Activated CD4-positive, alpha-beta memory T cell treated with anti-CD3 and anti-CD28 coated beads, Interleukin-2, amount 10 ng/mL, durations not matched to agents 7 days and 5 days (primary cell): ENCODE data around the gene APC2. TPM values are rescaled to one million over a fixed set of nuclear protein-coding genes. Genes with fewer than 3 reads are reported as not detected.

ENCODE experiments used
- CTCF ChIA-PET: fragments of 350-600 bp; sonication (Branson Sonifier 250); formaldehyde crosslinking; loops from one replicate; lab custom pipeline; 2021; ENCODE audit warnings: antibody characterized with exemption, inconsistent platforms; lab: Charles Lee
- POLR2A ChIA-PET: fragments of 350-600 bp; sonication (Branson Sonifier 250); formaldehyde crosslinking; loops from one replicate; lab custom pipeline; 2021; ENCODE audit warnings: antibody characterized with exemption; lab: Charles Lee
- DNase-seq: peaks from one replicate; pipeline ENCODE4 v3.0.0-alpha.2; 2020
- H3K27ac Mint-ChIP-seq: one replicate; pipeline ENCODE4 v1.8.0; 2021; ENCODE audit warnings: mild to moderate bottlenecking, mixed read lengths
- H3K27me3 Mint-ChIP-seq: one replicate; pipeline ENCODE4 v1.8.0; 2021; ENCODE audit warnings: mixed read lengths
- H3K36me3 Mint-ChIP-seq: one replicate; pipeline ENCODE4 v1.8.0; 2021; ENCODE audit warnings: low read depth, mixed read lengths
- H3K4me1 Mint-ChIP-seq: one replicate; pipeline ENCODE4 v1.8.0; 2021; ENCODE audit warnings: mixed read lengths
- H3K4me3 Mint-ChIP-seq: one replicate; pipeline ENCODE4 v1.8.0; 2021; ENCODE audit warnings: mild to moderate bottlenecking, mixed read lengths
- H3K9me3 Mint-ChIP-seq: one replicate; pipeline ENCODE4 v1.8.0; 2021; ENCODE audit warnings: mixed read lengths
- total RNA-seq, 2 experiments: library from RNA; stranded (reverse); gene quantifications; one replicate each; pipeline ENCODE4 v1.2.3, GENCODE V29; 2021

The APC2 gene
- total RNA-seq, 2 experiments from 2014 or later = 0.03 TPM; not detected in 1

- Mint-ChIP-seq H3K9me3 (no peaks in the 10 kb centered on the region), H3K27me3 (no peaks in the 10 kb centered on the region), H3K27ac (no peak overlapping the region), H3K4me3 (no peak overlapping the region), H3K36me3 (peaks cover 35% of the 10 kb centered on the region), H3K4me1 (no peaks in the 10 kb centered on the region)
- ChIA-PET CTCF (no interaction called here), POLR2A (interaction anchor here (1.3 kb wide), 2 partner anchors 12 to 15 kb away, joined by 4 to 5 read pairs; no protein-coding TSS in a partner anchor)
- DNase-seq = no peak
Observed at GRCh38 chr19:1428738-1429391, 21.1 kb upstream of the APC2 start.

GRCh38 chr19:1429750-1430149, 20.2 kb upstream of the APC2 start:
- H3K27ac Mint-ChIP-seq = no peak overlapping the region
- DNase-seq = no peak
- ChIA-PET CTCF (no interaction called here), POLR2A (interaction anchor here (1.3 kb wide), 2 partner anchors 13 to 16 kb away, joined by 4 to 5 read pairs; no protein-coding TSS in a partner anchor)
- H3K27me3 Mint-ChIP-seq = no peaks in the 10 kb centered on the region
- H3K4me1 Mint-ChIP-seq = no peaks in the 10 kb centered on the region
- no peak overlapping the region for H3K4me3 Mint-ChIP-seq
- H3K36me3 Mint-ChIP-seq = peaks cover 33% of the 10 kb centered on the region
- no peaks in the 10 kb centered on the region for H3K9me3 Mint-ChIP-seq

GRCh38 chr19:1430246-1430645, 19.7 kb upstream of the APC2 start:
- Mint-ChIP-seq H3K27me3 (no peaks in the 10 kb centered on the region), H3K27ac (no peak overlapping the region), H3K4me1 (no peaks in the 10 kb centered on the region), H3K36me3 (peaks cover 31% of the 10 kb centered on the region), H3K4me3 (no peak overlapping the region), H3K9me3 (no peaks in the 10 kb centered on the region)
- CTCF ChIA-PET = no interaction called here
- DNase-seq = no peak
- POLR2A ChIA-PET = no interaction called here

GRCh38 chr19:1431759-1432506, 18.0 kb upstream of the APC2 start:
- no peaks in the 10 kb centered on the region for H3K27me3 Mint-ChIP-seq
- H3K9me3 Mint-ChIP-seq = no peaks in the 10 kb centered on the region
- CTCF ChIA-PET = no interaction called here
- POLR2A ChIA-PET = no interaction called here
- peaks cover 25% of the 10 kb centered on the region for H3K36me3 Mint-ChIP-seq
- H3K4me1 Mint-ChIP-seq = no peaks in the 10 kb centered on the region
- H3K27ac Mint-ChIP-seq = no peak overlapping the region
- no peak overlapping the region for H3K4me3 Mint-ChIP-seq
- no peak for DNase-seq

- no peak for DNase-seq
- CTCF ChIA-PET = no interaction called here
- POLR2A ChIA-PET = no interaction called here
- Mint-ChIP-seq H3K4me1 (peaks cover under 1% of the 10 kb centered on the region), H3K36me3 (peaks cover 24% of the 10 kb centered on the region), H3K4me3 (no peak overlapping the region), H3K27ac (no peak overlapping the region), H3K9me3 (no peaks in the 10 kb centered on the region), H3K27me3 (no peaks in the 10 kb centered on the region)
Observed at GRCh38 chr19:1432507-1432887, 17.4 kb upstream of the APC2 start.

- POLR2A ChIA-PET = no interaction called here
- Mint-ChIP-seq H3K36me3 (peaks cover 27% of the 10 kb centered on the region), H3K4me3 (no peak overlapping the region), H3K4me1 (peaks cover 9% of the 10 kb centered on the region), H3K27me3 (no peaks in the 10 kb centered on the region), H3K9me3 (no peaks in the 10 kb centered on the region), H3K27ac (no peak overlapping the region)
- no peak for DNase-seq
- CTCF ChIA-PET = no interaction called here
Observed at GRCh38 chr19:1433119-1434039, 16.5 kb upstream of the APC2 start.

GRCh38 chr19:1434040-1434366, 15.9 kb upstream of the APC2 start:
- ChIA-PET CTCF (interaction anchor here (0.6 kb wide), 1 partner anchor 732 kb away, joined by 3 read pairs; no protein-coding TSS in a partner anchor), POLR2A (no interaction called here)
- Mint-ChIP-seq H3K9me3 (no peaks in the 10 kb centered on the region), H3K27ac (no peak overlapping the region), H3K4me1 (peaks cover 9% of the 10 kb centered on the region), H3K27me3 (no peaks in the 10 kb centered on the region), H3K36me3 (peaks cover 30% of the 10 kb centered on the region), H3K4me3 (no peak overlapping the region)
- no peak for DNase-seq

GRCh38 chr19:1434577-1435060, 15.3 kb upstream of the APC2 start:
- ChIA-PET CTCF (interaction anchor here (0.6 to 1.1 kb wide), 2 partner anchors 10 to 731 kb away, joined by 3 read pairs; no protein-coding TSS in a partner anchor), POLR2A (no interaction called here)
- H3K9me3 Mint-ChIP-seq = no peaks in the 10 kb centered on the region
- H3K27ac Mint-ChIP-seq = no peak overlapping the region
- peaks cover 34% of the 10 kb centered on the region for H3K36me3 Mint-ChIP-seq
- H3K4me1 Mint-ChIP-seq = peaks cover 10% of the 10 kb centered on the region
- no peak for DNase-seq
- H3K27me3 Mint-ChIP-seq = no peaks in the 10 kb centered on the region
- no peak overlapping the region for H3K4me3 Mint-ChIP-seq

- no peak for DNase-seq
- Mint-ChIP-seq H3K27ac (no peak overlapping the region), H3K9me3 (no peaks in the 10 kb centered on the region), H3K27me3 (no peaks in the 10 kb centered on the region), H3K36me3 (peaks cover 38% of the 10 kb centered on the region), H3K4me3 (no peak overlapping the region), H3K4me1 (peaks cover 19% of the 10 kb centered on the region)
- POLR2A ChIA-PET = no interaction called here
- CTCF ChIA-PET = interaction anchor here (0.9 to 1.3 kb wide), 3 partner anchors 9 to 21 kb away, joined by 3 read pairs; no protein-coding TSS in a partner anchor
Observed at GRCh38 chr19:1435378-1435989, 14.4 kb upstream of the APC2 start.

GRCh38 chr19:1437609-1438008, 12.3 kb upstream of the APC2 start:
- H3K9me3 Mint-ChIP-seq = no peaks in the 10 kb centered on the region
- H3K36me3 Mint-ChIP-seq = peaks cover 52% of the 10 kb centered on the region

GRCh38 chr19:1438035-1438932, 11.6 kb upstream of the APC2 start, which contains the start of gene RPS15:
Gene RPS15, plus strand, starts transcription at chr19:1438396. Its CDS starts 30 bp downstream, at chr19:1438426.
- peak; percentile 96 for DNase-seq

More at GRCh38 chr19:1437609-1438008, 12.3 kb upstream of the APC2 start:
- Mint-ChIP-seq H3K4me3 (no peak overlapping the region), H3K27ac (peak overlapping the region; percentile 97), H3K4me1 (peaks cover 37% of the 10 kb centered on the region), H3K27me3 (no peaks in the 10 kb centered on the region)
- no peak for DNase-seq
- POLR2A ChIA-PET = interaction anchor here (0.7 to 2.1 kb wide), 7 partner anchors 18 to 193 kb away, joined by 3 to 10 read pairs (median 3); partner anchors contain the start of gene CIRBP
- CTCF ChIA-PET = interaction anchor here (0.8 to 1.1 kb wide), 2 partner anchors 23 to 193 kb away, joined by 4 to 5 read pairs; no protein-coding TSS in a partner anchor

More at GRCh38 chr19:1438035-1438932, 11.6 kb upstream of the APC2 start, which contains the start of gene RPS15:
- Mint-ChIP-seq H3K36me3 (peaks cover 50% of the 10 kb centered on the region), H3K4me3 (peak within 1 kb of the TSS; percentile 99), H3K9me3 (no peaks in the 10 kb centered on the region), H3K4me1 (peaks cover 39% of the 10 kb centered on the region), H3K27ac (peak within 1 kb of the TSS; percentile 97), H3K27me3 (no peaks in the 10 kb centered on the region)
- ChIA-PET CTCF (interaction anchor here (0.8 to 1.1 kb wide), 2 partner anchors 24 to 194 kb away, joined by 4 to 5 read pairs; no protein-coding TSS in a partner anchor), POLR2A (interaction anchor here (0.7 to 2.1 kb wide), 8 partner anchors 22 to 194 kb away, joined by 3 to 10 read pairs (median 3); partner anchors contain the start of gene CIRBP)
